Neural cell (in vitro differentiated cells): ENCODE results near the gene EIF4A3. TPM values are rescaled to one million over a fixed set of nuclear protein-coding genes. Genes with fewer than 3 reads are reported as not detected.

Source experiments
- H2AFZ ChIP-seq: fragments of 200-600, 300-800 bp; sonication (generic), shearing (Covaris generic); 2 replicates; pipeline ENCODE4 v1.6.0; 2014; ENCODE audit warnings: low read depth, mild to moderate bottlenecking, antibody characterized with exemption, low read length, moderate library complexity
- H3F3A ChIP-seq: fragments of 200-600 bp; shearing (Covaris generic); 2 replicates; pipeline ENCODE4 v1.6.1; 2016; ENCODE audit warnings: mild to moderate bottlenecking, moderate library complexity, mixed read lengths, antibody characterized with exemption, low read length; ENCODE audit not compliant: insufficient read depth, poor library complexity, severe bottlenecking
- H3K27ac ChIP-seq: fragments of 200-600, 300-800 bp; sonication (generic), shearing (Covaris generic); 2 replicates; pipeline ENCODE4 v1.5.1; 2014; ENCODE audit warnings: mild to moderate bottlenecking, low read length, moderate library complexity
- H3K27me3 ChIP-seq: fragments of 300-800, 200-600 bp; sonication (generic), shearing (Covaris generic); 2 replicates; pipeline ENCODE4 v1.6.0; 2014; ENCODE audit warnings: mild to moderate bottlenecking, low read depth, low read length, moderate library complexity; ENCODE audit not compliant: insufficient read depth
- H3K36me3 ChIP-seq: fragments of 300-800, 200-600 bp; sonication (generic), shearing (Covaris generic); 2 replicates; pipeline ENCODE4 v1.5.1; 2014; ENCODE audit warnings: mild to moderate bottlenecking, antibody characterized with exemption, low read length, moderate library complexity; ENCODE audit not compliant: insufficient read depth
- H3K4me2 ChIP-seq: fragments of 300-800, 200-600 bp; sonication (generic), shearing (Covaris generic); 2 replicates; pipeline ENCODE4 v1.6.0; 2014; ENCODE audit warnings: mild to moderate bottlenecking, low read length
- H3K4me3 ChIP-seq: fragments of 300-800, 200-600 bp; sonication (generic), shearing (Covaris generic); 2 replicates; pipeline ENCODE4 v1.5.1; 2014; ENCODE audit warnings: mild to moderate bottlenecking, low read length, moderate library complexity
- H3K79me2 ChIP-seq: fragments of 200-600 bp; shearing (Covaris generic); replicated peaks from 2 replicates; pipeline ENCODE4 v1.6.0; 2014; ENCODE audit warnings: mild to moderate bottlenecking, low read length, moderate library complexity; ENCODE audit not compliant: insufficient read depth
- H3K9ac ChIP-seq: fragments of 300-800, 200-600 bp; sonication (generic), shearing (Covaris generic); 2 replicates; pipeline ENCODE4 v1.6.1; 2016; ENCODE audit warnings: mild to moderate bottlenecking, low read length, mixed read lengths
- H3K9me2 ChIP-seq: fragments of 200-600 bp; shearing (Covaris generic); 2 replicates; pipeline ENCODE4 v1.6.1; 2016; ENCODE audit warnings: mild to moderate bottlenecking, low read length, mixed read lengths; ENCODE audit not compliant: insufficient read depth
- H3K9me3 ChIP-seq: fragments of 200-600, 300-800 bp; sonication (generic), shearing (Covaris generic); 2 replicates; pipeline ENCODE4 v1.6.1; 2016; ENCODE audit warnings: mild to moderate bottlenecking, mixed run types, low read length, moderate library complexity, mixed read lengths
- H4K20me1 ChIP-seq: fragments of 200-600 bp; shearing (Covaris generic); 2 replicates; pipeline ENCODE4 v1.6.1; 2016; ENCODE audit warnings: mild to moderate bottlenecking, mixed run types; ENCODE audit not compliant: insufficient read depth
- CTCF ChIP-seq: fragments of 450-650 bp; IDR thresholded peaks from 2 replicates; pipeline ENCODE4 v1.5.1; 2014; ENCODE audit warnings: antibody characterized with exemption, mild to moderate bottlenecking, moderate library complexity; ENCODE audit not compliant: poor library complexity, severe bottlenecking
- EP300 ChIP-seq: fragments of 450-650 bp; conservative IDR thresholded peaks from 2 replicates; pipeline ENCODE4 v1.6.1; 2014; ENCODE audit warnings: antibody characterized with exemption, mild to moderate bottlenecking, moderate library complexity; ENCODE audit not compliant: poor library complexity, severe bottlenecking
- EZH2 ChIP-seq: fragments of 200-600, 300-800 bp; shearing (Covaris generic), sonication (generic); IDR thresholded peaks from 2 replicates; pipeline ENCODE4 v1.6.1; 2014; ENCODE audit warnings: antibody characterized with exemption, low read length, borderline replicate concordance, mild to moderate bottlenecking; ENCODE audit not compliant: insufficient read depth, poor library complexity, severe bottlenecking
- MXI1 ChIP-seq: fragments of 450-650 bp; conservative IDR thresholded peaks from 2 replicates; pipeline ENCODE4 v1.6.1; 2014; ENCODE audit warnings: antibody characterized with exemption, mild to moderate bottlenecking; ENCODE audit not compliant: poor library complexity, severe bottlenecking
- POLR2AphosphoS5 ChIP-seq: IDR thresholded peaks from 2 replicates; pipeline ENCODE4 v1.6.1; 2012
- RAD21 ChIP-seq: fragments of 450-650 bp; conservative IDR thresholded peaks from 2 replicates; pipeline ENCODE4 v1.6.1; 2014; ENCODE audit warnings: antibody characterized with exemption, mild to moderate bottlenecking, moderate library complexity
- SMC3 ChIP-seq: fragments of 450-650 bp; conservative IDR thresholded peaks from 2 replicates; pipeline ENCODE4 v1.6.1; 2014; ENCODE audit warnings: antibody characterized with exemption, mild to moderate bottlenecking, moderate library complexity; ENCODE audit not compliant: poor library complexity
- TAF1 ChIP-seq: IDR thresholded peaks from 2 replicates; pipeline ENCODE4 v1.6.1; 2012; ENCODE audit warnings: low read depth
- polyA plus RNA-seq: library from polyadenylated mRNA; depleted of rRNA; stranded (reverse); fragments of >200 nt; gene quantifications from 2 replicates; pipeline ENCODE4 v1.2.3, GENCODE V29; 2014
- TF ChIP-seq, protein P1 (sequence below): IDR thresholded peaks from 2 replicates; pipeline ENCODE4 v1.6.1; 2012; ENCODE audit warnings: borderline replicate concordance

Gene EIF4A3
- polyA plus RNA-seq, 1 donor from 2014 or later, result 109 TPM

DNA sequence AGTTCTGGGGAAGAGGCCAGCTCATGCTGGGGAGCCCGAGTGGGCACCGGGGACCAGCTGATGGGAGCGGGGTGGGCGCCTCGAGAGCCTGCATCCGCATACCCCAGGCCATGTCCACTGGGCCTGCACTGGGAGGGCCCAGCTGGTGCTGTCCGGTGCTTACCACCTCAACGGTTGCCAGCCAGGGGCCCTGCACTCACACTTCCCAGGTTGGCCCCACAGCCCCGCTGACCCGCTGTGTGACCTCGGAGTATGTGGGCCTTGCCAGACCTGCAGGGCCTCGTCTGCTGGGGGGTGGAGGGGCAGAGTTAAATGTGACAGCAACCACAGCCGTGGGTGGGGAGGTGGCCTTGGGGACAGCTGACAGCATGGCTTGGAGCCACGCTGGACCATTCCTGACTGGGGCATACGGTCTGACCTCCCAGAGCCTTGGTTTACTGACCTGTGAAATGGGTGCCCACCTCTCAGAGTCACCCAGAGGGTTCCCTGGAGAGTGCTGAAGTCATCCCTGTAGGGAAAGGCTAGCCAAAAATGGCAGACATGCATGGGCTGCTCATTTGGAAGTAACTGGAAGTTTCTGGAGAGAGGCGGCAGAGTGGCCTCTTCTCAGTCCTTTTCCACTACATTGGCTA is 51.0 kb downstream of the EIF4A3 start:
- H3K4me3 ChIP-seq, result no peak overlapping the region
- H3F3A ChIP-seq, result no peaks in the 10 kb centered on the region
- no peaks in the 10 kb centered on the region for H3K79me2 ChIP-seq
- H2AFZ ChIP-seq, result no peak overlapping the region
- no peaks in the 10 kb centered on the region for H3K27me3 ChIP-seq
- no peak overlapping the region for H3K4me2 ChIP-seq
- no peak for TF ChIP-seq EP300
- TF ChIP-seq MXI1, result no peak
- TF ChIP-seq SMC3, result no peak
- TF ChIP-seq CTCF, result no peak
- TF ChIP-seq, protein P1, sequence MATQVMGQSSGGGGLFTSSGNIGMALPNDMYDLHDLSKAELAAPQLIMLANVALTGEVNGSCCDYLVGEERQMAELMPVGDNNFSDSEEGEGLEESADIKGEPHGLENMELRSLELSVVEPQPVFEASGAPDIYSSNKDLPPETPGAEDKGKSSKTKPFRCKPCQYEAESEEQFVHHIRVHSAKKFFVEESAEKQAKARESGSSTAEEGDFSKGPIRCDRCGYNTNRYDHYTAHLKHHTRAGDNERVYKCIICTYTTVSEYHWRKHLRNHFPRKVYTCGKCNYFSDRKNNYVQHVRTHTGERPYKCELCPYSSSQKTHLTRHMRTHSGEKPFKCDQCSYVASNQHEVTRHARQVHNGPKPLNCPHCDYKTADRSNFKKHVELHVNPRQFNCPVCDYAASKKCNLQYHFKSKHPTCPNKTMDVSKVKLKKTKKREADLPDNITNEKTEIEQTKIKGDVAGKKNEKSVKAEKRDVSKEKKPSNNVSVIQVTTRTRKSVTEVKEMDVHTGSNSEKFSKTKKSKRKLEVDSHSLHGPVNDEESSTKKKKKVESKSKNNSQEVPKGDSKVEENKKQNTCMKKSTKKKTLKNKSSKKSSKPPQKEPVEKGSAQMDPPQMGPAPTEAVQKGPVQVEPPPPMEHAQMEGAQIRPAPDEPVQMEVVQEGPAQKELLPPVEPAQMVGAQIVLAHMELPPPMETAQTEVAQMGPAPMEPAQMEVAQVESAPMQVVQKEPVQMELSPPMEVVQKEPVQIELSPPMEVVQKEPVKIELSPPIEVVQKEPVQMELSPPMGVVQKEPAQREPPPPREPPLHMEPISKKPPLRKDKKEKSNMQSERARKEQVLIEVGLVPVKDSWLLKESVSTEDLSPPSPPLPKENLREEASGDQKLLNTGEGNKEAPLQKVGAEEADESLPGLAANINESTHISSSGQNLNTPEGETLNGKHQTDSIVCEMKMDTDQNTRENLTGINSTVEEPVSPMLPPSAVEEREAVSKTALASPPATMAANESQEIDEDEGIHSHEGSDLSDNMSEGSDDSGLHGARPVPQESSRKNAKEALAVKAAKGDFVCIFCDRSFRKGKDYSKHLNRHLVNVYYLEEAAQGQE, result no peak
- TF ChIP-seq EZH2, result no peak
- no peak for TF ChIP-seq POLR2AphosphoS5
- no peak for TF ChIP-seq RAD21
- TF ChIP-seq TAF1, result no peak
- no peak overlapping the region for H3K27ac ChIP-seq
- no peaks in the 10 kb centered on the region for H4K20me1 ChIP-seq
- H3K36me3 ChIP-seq, result no peaks in the 10 kb centered on the region
- no peaks in the 10 kb centered on the region for H3K9me3 ChIP-seq
- H3K9me2 ChIP-seq, result no peaks in the 10 kb centered on the region
- H3K9ac ChIP-seq, result no peak overlapping the region

GRCh38 chr17:80095038-80095843 is 51.7 kb downstream of the EIF4A3 start:
- Histone ChIP-seq H3K9me2 (no peaks in the 10 kb centered on the region), H3K36me3 (no peaks in the 10 kb centered on the region), H4K20me1 (no peaks in the 10 kb centered on the region), H3F3A (no peaks in the 10 kb centered on the region), H3K79me2 (no peaks in the 10 kb centered on the region), H2AFZ (no peak overlapping the region), H3K9me3 (no peaks in the 10 kb centered on the region), H3K9ac (no peak overlapping the region), H3K4me3 (no peak overlapping the region), H3K27me3 (no peaks in the 10 kb centered on the region), H3K27ac (no peak overlapping the region), H3K4me2 (no peak overlapping the region)
- TF ChIP-seq MXI1 (no peak), RAD21 (no peak)
- TF ChIP-seq, protein P1, result no peak
